Measurements from ENCODE around the gene PLEKHS1. TPM values are rescaled to one million over a fixed set of nuclear protein-coding genes. Genes with fewer than 3 reads are reported as not detected.
A peak's percentile ranks its signal among the peaks of the same experiment; 100 is the strongest.

PLEKHS1 gene
- total RNA-seq, 1 donor from 2014 or later, result not detected

GRCh38 chr10:113788604-113789083 lies 37.2 kb downstream of the PLEKHS1 start:
- no peaks in the 10 kb centered on the region for H3K9me3 Mint-ChIP-seq (ENCODE audit: low read depth)
- H3K4me1 Mint-ChIP-seq (ENCODE audit: low read depth), result peaks cover 13% of the 10 kb centered on the region
- H3K36me3 Mint-ChIP-seq (ENCODE audit: low read depth), result no peaks in the 10 kb centered on the region
- TF ChIP-seq CTCF (IDR thresholded peaks at IDR 0.05), result no peak
- H3K27me3 Mint-ChIP-seq (ENCODE audit: low read depth), result no peaks in the 10 kb centered on the region
- DNase-seq (ENCODE audit: low spot score), result no peak
- H3K4me3 Mint-ChIP-seq (ENCODE audit: unreplicated experiment), result no peak overlapping the region
- H3K27ac Mint-ChIP-seq (ENCODE audit: unreplicated experiment), result peak overlapping the region; percentile 97

- no peak for DNase-seq (ENCODE audit: low spot score)
- TF ChIP-seq CTCF (IDR thresholded peaks at IDR 0.05), result no peak
- Mint-ChIP-seq H3K4me3 (ENCODE audit: unreplicated experiment) (no peak overlapping the region), H3K27me3 (ENCODE audit: low read depth) (peaks cover 2% of the 10 kb centered on the region), H3K9me3 (ENCODE audit: low read depth) (no peaks in the 10 kb centered on the region), H3K27ac (ENCODE audit: unreplicated experiment) (no peak overlapping the region), H3K4me1 (ENCODE audit: low read depth) (peaks cover 13% of the 10 kb centered on the region), H3K36me3 (ENCODE audit: low read depth) (no peaks in the 10 kb centered on the region)
These were observed 40.2 kb downstream of the PLEKHS1 start for GRCh38 chr10:113791691-113792090.

GRCh38 chr10:113801569-113801968 lies 50.1 kb downstream of the PLEKHS1 start:
- DNase-seq (ENCODE audit: low spot score), result no peak
- peaks cover 3% of the 10 kb centered on the region for H3K4me1 Mint-ChIP-seq (ENCODE audit: low read depth)
- H3K27ac Mint-ChIP-seq (ENCODE audit: unreplicated experiment), result no peak overlapping the region
- H3K9me3 Mint-ChIP-seq (ENCODE audit: low read depth), result no peaks in the 10 kb centered on the region
- H3K27me3 Mint-ChIP-seq (ENCODE audit: low read depth), result peaks cover 11% of the 10 kb centered on the region
- no peaks in the 10 kb centered on the region for H3K36me3 Mint-ChIP-seq (ENCODE audit: low read depth)
- no peak overlapping the region for H3K4me3 Mint-ChIP-seq (ENCODE audit: unreplicated experiment)
- TF ChIP-seq CTCF (IDR thresholded peaks at IDR 0.05), result no peak

- Mint-ChIP-seq H3K9me3 (ENCODE audit: low read depth) (no peaks in the 10 kb centered on the region), H3K36me3 (ENCODE audit: low read depth) (no peaks in the 10 kb centered on the region), H3K27me3 (ENCODE audit: low read depth) (peaks cover 10% of the 10 kb centered on the region), H3K4me1 (ENCODE audit: low read depth) (peaks cover 3% of the 10 kb centered on the region), H3K4me3 (ENCODE audit: unreplicated experiment) (no peak overlapping the region), H3K27ac (ENCODE audit: unreplicated experiment) (no peak overlapping the region)
- TF ChIP-seq CTCF (IDR thresholded peaks at IDR 0.05), result no peak
- DNase-seq (ENCODE audit: low spot score), result no peak
These were observed 51.5 kb downstream of the PLEKHS1 start for GRCh38 chr10:113802997-113803396.

- no peak for DNase-seq (ENCODE audit: low spot score)
- no peak for TF ChIP-seq CTCF (IDR thresholded peaks at IDR 0.05)
- Mint-ChIP-seq H3K27me3 (ENCODE audit: low read depth) (peaks cover 22% of the 10 kb centered on the region), H3K4me1 (ENCODE audit: low read depth) (no peaks in the 10 kb centered on the region), H3K36me3 (ENCODE audit: low read depth) (peaks cover 3% of the 10 kb centered on the region), H3K27ac (ENCODE audit: unreplicated experiment) (no peak overlapping the region), H3K9me3 (ENCODE audit: low read depth) (no peaks in the 10 kb centered on the region), H3K4me3 (ENCODE audit: unreplicated experiment) (no peak overlapping the region)
These were observed 55.0 kb downstream of the PLEKHS1 start for GRCh38 chr10:113806503-113806902.
